Measurements from ENCODE around the gene SLC7A8.

The SLC7A8 gene

DNA sequence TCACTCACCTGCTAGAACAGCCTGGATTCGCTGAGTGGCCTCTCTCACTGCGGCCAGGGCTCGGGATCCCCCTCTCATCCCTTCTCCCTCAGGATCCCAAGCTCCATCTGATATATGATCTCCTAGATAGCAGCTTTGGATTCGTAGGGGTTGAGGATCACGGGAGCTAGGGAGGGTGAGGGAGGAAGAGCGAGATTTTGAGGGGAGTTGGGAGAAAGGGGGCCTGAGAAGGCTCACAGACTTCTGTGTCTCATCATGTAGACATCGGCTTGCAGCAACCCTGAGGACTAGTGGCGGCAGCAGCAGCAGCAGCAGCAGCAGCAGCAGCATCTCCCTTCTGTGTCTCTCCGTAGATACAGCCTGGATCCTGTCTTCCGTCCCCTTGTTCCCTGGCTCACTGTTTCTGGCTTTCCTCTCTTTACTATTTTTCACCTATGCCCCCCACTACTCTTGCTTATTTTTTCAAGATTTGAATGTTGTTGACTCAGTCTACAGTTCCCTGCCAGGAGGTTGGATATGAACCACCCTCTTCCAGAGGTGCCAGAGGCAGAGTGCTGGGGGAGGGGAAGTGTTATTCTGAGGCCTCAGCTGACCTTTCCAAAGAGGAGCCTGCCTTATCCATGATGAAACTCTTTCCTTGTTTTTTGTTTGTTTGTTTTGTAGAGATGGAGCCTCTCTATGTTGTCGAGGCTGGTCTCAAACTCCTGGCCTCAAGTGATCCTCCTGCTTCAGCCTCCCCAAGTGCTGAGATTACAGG, 78.7 kb downstream of the SLC7A8 start, which contains the start of gene CIROP:
Gene CIROP (minus strand): TSS at position 399 of the 757 bp plus-strand sequence. CDS start 69 bp downstream, at position 330.
- no peak for TF ChIP-seq CTCF (IDR thresholded peaks at IDR 0.05; ENCODE audit: low read depth, low read length, missing control alignments)
- no peak within 1 kb of the TSS for H3K4me3 ChIP-seq (replicated peaks; ENCODE audit: low read depth, low read length)
- DNase-seq (ENCODE audit: extremely low read depth, low read depth): no peak

GRCh38 chr14:23104070-23104590, 79.3 kb downstream of the SLC7A8 start:
- no peak overlapping the region for H3K4me3 ChIP-seq (replicated peaks; ENCODE audit: low read depth, low read length)
- no peak for TF ChIP-seq CTCF (IDR thresholded peaks at IDR 0.05; ENCODE audit: low read depth, low read length, missing control alignments)
- no peak for DNase-seq (ENCODE audit: extremely low read depth, low read depth)

GRCh38 chr14:23103581-23103980, 79.9 kb downstream of the SLC7A8 start:
- TF ChIP-seq CTCF (IDR thresholded peaks at IDR 0.05; ENCODE audit: low read depth, low read length, missing control alignments): no peak
- no peak for DNase-seq (ENCODE audit: extremely low read depth, low read depth)
- no peak overlapping the region for H3K4me3 ChIP-seq (replicated peaks; ENCODE audit: low read depth, low read length)

DNA sequence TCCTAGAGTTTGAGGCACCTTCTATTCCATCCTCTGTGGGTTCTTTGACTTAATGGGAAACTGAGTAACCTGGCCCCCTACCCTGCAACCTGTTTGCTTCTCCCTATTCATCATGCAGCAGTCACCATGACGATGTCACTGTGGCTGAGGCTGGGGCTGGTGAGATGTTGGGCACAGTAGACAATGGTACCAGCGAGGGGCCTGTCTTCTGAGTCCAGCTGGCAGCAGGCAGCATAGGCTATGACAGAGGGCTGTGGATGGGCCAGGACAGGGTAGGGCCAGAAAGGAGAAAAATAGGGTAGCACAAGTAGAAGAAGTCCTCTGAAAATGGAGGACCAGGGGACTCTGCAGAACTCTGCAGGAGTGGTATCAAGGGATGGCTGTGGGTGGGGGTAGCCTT, 80.7 kb downstream of the SLC7A8 start:
- H3K4me3 ChIP-seq (replicated peaks; ENCODE audit: low read depth, low read length): no peak overlapping the region
- no peak for DNase-seq (ENCODE audit: extremely low read depth, low read depth)
- no peak for TF ChIP-seq CTCF (IDR thresholded peaks at IDR 0.05; ENCODE audit: low read depth, low read length, missing control alignments)

DNA sequence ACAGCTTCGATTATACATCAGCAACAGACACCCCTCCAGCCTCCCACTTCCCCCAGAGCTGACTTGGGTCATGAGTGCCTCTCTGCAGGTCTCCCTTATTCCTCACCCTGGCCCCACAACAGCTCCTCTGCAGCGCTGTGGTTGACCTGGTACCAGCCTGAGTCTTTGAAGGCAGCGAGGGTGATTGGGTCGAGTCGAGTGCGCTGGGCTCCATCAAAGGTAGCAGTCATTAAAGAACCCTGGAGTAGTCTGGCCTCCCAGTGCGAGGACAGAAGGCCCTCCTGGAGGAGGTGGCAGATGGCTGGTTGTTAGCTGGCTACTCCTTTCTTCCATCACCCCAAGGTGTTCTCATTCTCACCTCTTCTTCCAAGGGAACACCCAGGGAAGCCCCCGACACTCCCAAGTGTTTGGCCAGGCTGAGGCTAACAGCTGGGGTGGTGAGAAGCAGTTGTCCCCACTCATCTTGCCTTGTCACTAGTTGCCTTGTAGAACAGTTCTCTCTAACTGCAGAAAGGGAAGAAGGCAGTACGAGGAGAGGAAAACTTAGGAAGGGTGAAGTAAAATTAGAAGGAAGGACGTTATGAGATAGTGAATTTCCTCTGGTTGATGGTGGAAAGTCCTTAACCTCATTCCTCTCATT, 81.4 kb downstream of the SLC7A8 start:
- no peak overlapping the region for H3K4me3 ChIP-seq (replicated peaks; ENCODE audit: low read depth, low read length)
- TF ChIP-seq CTCF (IDR thresholded peaks at IDR 0.05; ENCODE audit: low read depth, low read length, missing control alignments): no peak
- no peak for DNase-seq (ENCODE audit: extremely low read depth, low read depth)

GRCh38 chr14:23101213-23101970, 82.1 kb downstream of the SLC7A8 start:
- no peak for DNase-seq (ENCODE audit: extremely low read depth, low read depth)
- no peak for TF ChIP-seq CTCF (IDR thresholded peaks at IDR 0.05; ENCODE audit: low read depth, low read length, missing control alignments)
- no peak overlapping the region for H3K4me3 ChIP-seq (replicated peaks; ENCODE audit: low read depth, low read length)
